Islet precursor cell (in vitro differentiated cells): ENCODE data around the gene KCNQ4.
A peak's percentile ranks its signal among the peaks of the same experiment; 100 is the strongest.

Experiments
- DNase-seq: peaks from one replicate; pipeline ENCODE4 v3.0.0-alpha.2; 2018

KCNQ4 gene

GRCh38 chr1:40822890-40823289 is 39.3 kb downstream of the KCNQ4 start:
- no peak for DNase-seq

- no peak for DNase-seq
These were observed 39.8 kb downstream of the KCNQ4 start for GRCh38 chr1:40823345-40823744.

GRCh38 chr1:40823983-40824382 is 40.4 kb downstream of the KCNQ4 start:
- no peak for DNase-seq

DNA sequence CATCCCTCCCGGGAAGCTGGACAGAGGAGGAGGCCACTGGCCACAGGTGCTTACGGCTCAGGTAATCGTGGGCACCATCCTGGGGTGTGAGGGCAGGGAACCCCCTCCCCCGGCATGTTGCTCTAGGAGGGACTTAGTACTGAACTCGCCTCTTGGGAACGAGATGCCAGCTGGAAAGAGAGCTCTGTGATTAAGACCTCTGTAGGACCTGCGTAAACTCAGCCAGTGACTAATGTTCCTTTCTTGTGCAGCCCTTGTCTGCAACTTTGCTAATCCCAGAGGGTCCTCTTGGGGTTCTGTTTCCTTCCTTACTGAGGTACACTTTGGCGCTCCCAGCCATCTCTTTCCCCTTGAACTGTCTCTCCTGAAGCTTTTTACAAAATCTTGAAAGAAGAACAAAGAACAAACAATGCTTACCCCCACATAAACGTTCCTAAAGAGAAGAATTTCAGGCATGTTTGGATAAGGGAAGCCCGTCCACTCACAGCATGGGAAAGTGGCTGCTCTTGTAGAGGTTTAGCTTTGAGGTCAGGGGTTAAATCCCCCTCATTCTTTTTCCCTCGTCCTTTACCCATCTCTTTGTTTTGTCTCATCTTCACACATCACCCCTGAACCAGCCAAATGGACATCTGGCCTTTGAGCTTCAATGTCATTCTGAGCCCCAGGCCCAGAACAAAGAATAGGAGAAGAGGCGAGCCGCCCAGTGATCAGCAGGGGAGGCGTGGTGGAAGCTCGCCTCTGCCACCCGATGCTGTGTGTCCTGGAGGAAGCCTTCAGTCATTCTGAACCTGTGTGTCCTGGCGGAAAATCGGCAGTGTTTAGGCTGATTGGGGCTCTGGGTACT is 41.2 kb downstream of the KCNQ4 start:
- DNase-seq = peak; percentile 71

DNA sequence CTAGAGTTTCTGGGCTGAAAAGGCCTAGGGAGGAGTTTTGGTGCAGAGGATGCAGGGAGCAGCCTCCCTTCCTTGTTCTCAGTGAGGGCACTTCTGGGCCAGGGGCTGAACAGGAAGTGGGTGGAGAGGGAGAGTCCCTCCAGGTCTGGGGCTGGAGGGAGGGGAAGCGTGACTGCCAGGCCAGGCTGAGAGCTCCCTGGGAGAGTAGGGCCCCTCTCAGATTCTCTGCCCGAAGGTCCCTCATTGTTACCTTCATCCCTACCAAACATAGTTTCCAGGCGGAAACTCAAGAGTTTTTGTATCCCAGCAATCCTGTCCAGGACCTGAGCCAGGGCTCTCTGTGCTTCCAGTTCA is 41.8 kb downstream of the KCNQ4 start:
- DNase-seq = no peak

DNA sequence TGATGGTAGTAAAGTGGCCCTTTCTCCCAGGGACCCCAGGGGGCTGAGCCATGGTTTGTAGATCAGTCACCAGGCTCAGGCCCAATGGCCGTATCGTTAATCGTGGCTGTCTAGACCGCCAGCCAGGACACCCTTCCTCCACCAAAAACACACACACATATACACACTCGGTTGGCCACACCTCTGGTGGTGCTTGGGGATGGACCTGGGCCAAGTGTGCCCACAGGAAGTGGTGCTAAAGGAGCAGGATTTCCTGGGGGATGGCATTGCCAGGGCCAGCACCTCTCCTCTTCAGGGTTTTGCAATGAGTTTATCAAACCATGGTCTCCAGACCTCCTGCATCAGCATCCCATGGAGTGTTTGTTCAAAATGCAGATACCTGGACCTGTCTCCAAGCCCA is 42.4 kb downstream of the KCNQ4 start:
- DNase-seq = no peak

GRCh38 chr1:40829631-40830245 is 46.2 kb downstream of the KCNQ4 start:
- DNase-seq = no peak

- no peak for DNase-seq
These were observed 46.9 kb downstream of the KCNQ4 start for GRCh38 chr1:40830419-40830943.

DNA sequence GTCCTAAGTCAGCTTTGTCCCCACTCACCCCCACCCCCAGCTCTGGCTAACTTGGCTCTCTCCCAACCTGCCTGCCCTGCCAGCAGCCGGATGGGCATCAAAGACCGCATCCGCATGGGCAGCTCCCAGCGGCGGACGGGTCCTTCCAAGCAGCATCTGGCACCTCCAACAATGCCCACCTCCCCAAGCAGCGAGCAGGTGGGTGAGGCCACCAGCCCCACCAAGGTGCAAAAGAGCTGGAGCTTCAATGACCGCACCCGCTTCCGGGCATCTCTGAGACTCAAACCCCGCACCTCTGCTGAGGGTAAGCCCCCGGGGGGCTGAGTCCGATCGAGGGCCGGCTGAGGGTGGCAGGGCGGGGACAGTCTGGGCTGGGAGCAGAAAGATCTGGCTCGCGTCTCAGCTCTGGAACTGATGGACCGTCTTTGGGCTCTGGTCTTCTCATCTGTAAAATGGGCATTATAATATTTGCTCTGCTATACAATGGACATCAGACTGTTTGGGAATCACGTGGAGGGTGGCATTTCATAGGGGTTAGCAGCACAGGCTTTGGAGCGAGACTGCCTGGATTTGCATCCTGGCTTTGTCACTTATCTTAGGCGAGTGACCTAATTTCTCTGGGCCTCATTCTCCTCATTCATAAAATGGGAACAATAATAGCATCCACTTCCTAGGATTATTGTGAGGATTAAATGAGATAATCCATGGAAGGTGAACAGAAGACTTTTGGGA is 47.6 kb downstream of the KCNQ4 start:
- DNase-seq = no peak

DNA sequence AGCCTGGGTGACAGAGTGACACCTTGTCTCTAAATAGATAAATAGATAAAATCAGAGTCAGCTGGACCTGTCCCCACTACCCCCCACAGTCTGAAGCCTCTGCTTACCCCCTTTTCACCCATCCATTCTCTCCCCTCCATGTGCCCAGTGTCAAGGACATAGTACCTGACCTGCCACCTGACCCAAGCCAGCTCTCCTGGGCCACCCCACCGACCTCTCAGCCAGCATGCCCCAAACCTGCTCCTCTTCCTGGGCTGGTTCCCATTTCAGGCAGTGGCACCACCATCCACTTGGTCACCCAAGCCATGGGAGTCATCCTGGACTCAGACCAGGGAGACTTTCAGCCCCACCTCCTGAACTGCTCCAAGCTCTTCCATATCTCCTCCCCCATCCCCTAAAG is 50.4 kb downstream of the KCNQ4 start:
- DNase-seq = no peak

- DNase-seq = peak; percentile 63
These were observed 51.5 kb downstream of the KCNQ4 start for GRCh38 chr1:40834968-40835545.

- DNase-seq = no peak
These were observed 52.7 kb downstream of the KCNQ4 start for GRCh38 chr1:40836283-40836682.

DNA sequence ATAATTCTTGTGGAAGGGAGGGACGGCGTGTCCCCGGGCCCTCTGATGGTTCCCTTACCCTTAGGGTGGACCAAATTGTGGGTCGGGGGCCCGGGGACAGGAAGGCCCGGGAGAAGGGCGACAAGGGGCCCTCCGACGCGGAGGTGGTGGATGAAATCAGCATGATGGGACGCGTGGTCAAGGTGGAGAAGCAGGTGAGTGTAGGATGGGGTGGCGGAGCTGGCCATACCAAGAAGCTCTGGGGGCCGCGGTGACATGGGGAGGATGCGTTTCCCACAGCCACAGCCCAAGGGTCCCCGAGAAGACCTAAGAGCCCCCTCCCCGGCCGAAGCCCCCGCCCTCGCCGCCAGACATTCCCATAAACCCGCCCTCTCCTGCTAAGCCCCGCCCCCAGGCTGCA is 54.0 kb downstream of the KCNQ4 start:
- DNase-seq = no peak

- no peak for DNase-seq
These were observed 54.7 kb downstream of the KCNQ4 start for GRCh38 chr1:40838045-40838979.

- DNase-seq = no peak
These were observed 55.7 kb downstream of the KCNQ4 start for GRCh38 chr1:40838980-40839942.

DNA sequence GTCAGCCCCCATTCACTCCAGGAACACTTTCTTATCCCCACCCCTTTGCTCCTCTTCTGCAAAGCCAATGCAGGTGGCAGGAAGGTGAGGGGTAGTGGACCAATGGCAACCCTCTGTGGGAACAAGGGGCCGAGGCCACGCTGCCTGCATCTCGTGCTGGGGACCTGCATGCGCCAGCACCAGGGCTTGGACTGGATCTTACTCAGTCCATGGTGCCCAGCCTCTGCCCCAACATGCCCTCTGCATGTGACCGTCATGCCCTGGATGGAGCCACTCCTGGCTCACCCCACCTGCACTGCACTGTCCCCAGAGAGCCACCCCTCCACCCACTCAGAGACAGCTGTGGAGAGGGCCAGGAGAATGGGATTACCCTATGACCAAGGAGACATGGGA is 56.4 kb downstream of the KCNQ4 start:
- DNase-seq = no peak

DNA sequence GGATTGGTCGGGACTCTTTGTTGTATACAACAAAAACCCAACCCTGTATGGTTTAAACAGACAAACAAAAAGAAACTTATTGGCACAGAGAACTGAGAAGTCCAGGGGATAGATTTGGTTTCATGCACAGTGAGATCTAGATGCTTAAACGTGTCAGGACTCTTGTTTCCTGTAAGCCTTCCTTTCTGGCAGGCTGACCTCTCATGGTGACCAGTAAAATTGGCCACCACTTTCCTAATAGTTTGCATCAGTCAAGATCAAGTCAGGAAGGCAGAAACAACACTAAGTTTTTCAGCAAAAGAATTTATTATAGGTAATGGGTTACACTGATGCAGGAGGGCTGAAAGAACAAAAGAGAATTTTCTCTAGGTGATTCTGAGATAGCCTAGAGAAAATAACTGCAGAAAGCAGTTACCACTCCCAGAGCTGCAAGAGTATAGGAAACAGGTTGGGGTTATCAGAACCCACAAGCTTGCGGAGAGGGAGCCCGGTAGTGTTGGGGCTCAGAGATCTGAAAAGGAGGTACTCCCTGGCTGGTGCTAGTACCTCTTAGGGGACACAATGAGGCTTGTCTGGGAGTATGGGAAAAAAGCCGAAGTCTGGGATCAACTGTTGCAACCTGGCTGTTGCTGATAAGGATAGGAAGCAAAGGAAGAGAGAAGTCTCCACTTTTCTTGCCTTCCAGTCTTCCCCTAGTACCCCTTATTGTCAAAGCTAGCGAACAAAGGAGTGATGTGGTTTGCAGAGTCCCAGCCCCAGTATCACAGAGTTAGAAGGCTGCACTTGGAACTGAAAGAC is 57.1 kb downstream of the KCNQ4 start:
- DNase-seq = no peak

- DNase-seq = no peak
These were observed 58.0 kb downstream of the KCNQ4 start for GRCh38 chr1:40841602-40842001.

- DNase-seq = no peak
These were observed 58.6 kb downstream of the KCNQ4 start for GRCh38 chr1:40842207-40842606.

DNA sequence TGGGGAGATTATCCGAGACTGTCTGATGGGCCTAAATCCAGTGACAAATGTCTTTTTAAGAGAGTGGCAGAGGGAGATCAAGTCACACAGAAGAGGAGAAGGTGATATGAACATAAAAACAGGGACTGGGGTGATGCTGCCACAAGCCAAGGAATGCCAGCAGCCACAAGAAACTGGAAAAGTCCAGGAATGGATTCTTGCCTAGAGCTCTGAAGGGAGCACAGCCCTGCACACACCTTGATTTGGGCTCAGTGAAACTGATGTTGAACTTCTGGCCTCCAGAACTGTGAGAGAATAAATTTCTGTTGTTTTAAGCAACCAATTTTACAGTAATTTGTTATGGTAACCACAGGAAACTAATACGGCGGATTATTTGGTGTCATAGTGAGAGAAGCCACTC is 59.1 kb downstream of the KCNQ4 start:
- DNase-seq = no peak
